Ovary (tissue), 9 donors: ENCODE measurements around the gene ADAMTS17. TPM values are rescaled to one million over a fixed set of nuclear protein-coding genes. Genes with fewer than 3 reads are reported as not detected.
"Not testable (repeated sequence)": the region's sequence is repeated elsewhere in the genome, so short reads cannot be mapped to it uniquely, and the experiment has no call there.

Source experiments
- DNase-seq, 5 donors: peaks; one replicate each; pipeline ENCODE4 v3.0.0-alpha.2; 2019 to 2020
- H3K27ac ChIP-seq, 2 donors: fragments of 200-600 bp; one replicate each; pipeline versions ENCODE4 v1.5.1 to v1.8.0; 2019 to 2022
- H3K27me3 ChIP-seq: fragments of 200-600 bp; one replicate; pipeline ENCODE4 v1.8.0; 2022
- H3K36me3 ChIP-seq: fragments of 200-600 bp; sonication (generic); one replicate; pipeline ENCODE4 v1.5.1; 2019
- H3K4me1 ChIP-seq: one replicate; pipeline ENCODE4 v1.8.1; 2013; ENCODE audit warnings: mild to moderate bottlenecking, moderate library complexity; ENCODE audit not compliant: insufficient read depth
- H3K4me3 ChIP-seq: fragments of 200-600 bp; sonication (generic); one replicate; pipeline ENCODE4 v1.5.1; 2017
- H3K9me3 ChIP-seq, 2 donors: fragments of 200-600 bp in 1 of 2; sonication (generic) in 1 of 2; one replicate each; pipeline versions ENCODE4 v1.5.1 to v1.8.1; 2013 to 2019; ENCODE audit warnings: mild to moderate bottlenecking in 1 of 2, moderate library complexity in 1 of 2
- CTCF ChIP-seq, 3 donors: fragments of 450-650 bp in 2 of 3; fragments of 200-600 bp in 1 of 3; IDR thresholded peaks; one replicate each; pipeline versions ENCODE4 v1.5.1 to v1.8.0; 2016 to 2022; ENCODE audit warnings: antibody characterized with exemption in 3 of 3, mild to moderate bottlenecking in 1 of 3
- EP300 ChIP-seq: sonication (generic); formaldehyde crosslinking; IDR thresholded peaks from one replicate; pipeline ENCODE4 v1.6.1; 2017; ENCODE audit warnings: antibody characterized with exemption
- POLR2A ChIP-seq: fragments of 450-650 bp; IDR thresholded peaks from one replicate; pipeline ENCODE4 v1.6.1; 2017; ENCODE audit warnings: antibody characterized with exemption, mild to moderate bottlenecking, moderate library complexity
- WGBS, 3 donors: extraction: QIAGEN DNeasy Blood & Tissue Kit in 1 of 3; methylation state at CpG; one replicate each; pipeline versions ENCODE4 v1.1.5 to v1.1.7; 2013 to 2017; 5-methylcytosine and 5-hydroxymethylcytosine counted together
- intact Hi-C, 4 donors: fragments of 100-400 bp; cut with DNase I; formaldehyde crosslinking; loops; one replicate each; pipeline versions ENCODE4 v1.11.0 to v1.15.1; 2022 to 2023
- polyA plus RNA-seq, 2 donors: library from polyadenylated mRNA; stranded (reverse); fragments of 200-250 nt in 1 of 2; fragments of 350-450 nt in 1 of 2; fragmentation: Illumina TruSeq in 1 of 2; extraction: RNeasy Lipid Tissue Mini Kit (QIAGEN cat#74804) in 1 of 2; gene quantifications; one replicate each; pipeline ENCODE4 v1.2.3, GENCODE V29; 2013 to 2014
- total RNA-seq, 7 donors: library from RNA; depleted of rRNA in 2 of 7; stranded (reverse); fragments of >200 nt in 2 of 7; fragmentation: NEBNext Ultra II Directional in 3 of 7; extraction: Animal tissue kit (Norgen Biotek cat#: 25700) in 3 of 7; gene quantifications; one replicate each; pipeline versions ENCODE4 v1.1.0 to v1.2.4, GENCODE V29; 2016 to 2023
- donor health status: DM: no; HTN: no; CAD: no; lungs with moderate emphysema.
- donor health status: DM: no; HTN: no; CAD: no.
- donor health status: Bipolar disorder and iron deficiency.
- donor health status: DM: yes; HTN: yes; CAD: no.
- donor health status: DM: no; HTN: no; CAD: no.
- donor health status: DM: yes; HTN: yes; CAD: no.

The ADAMTS17 gene
- total and polyA plus RNA-seq, 9 donors = 1.3 to 11.3 (median 5.9) TPM

DNA sequence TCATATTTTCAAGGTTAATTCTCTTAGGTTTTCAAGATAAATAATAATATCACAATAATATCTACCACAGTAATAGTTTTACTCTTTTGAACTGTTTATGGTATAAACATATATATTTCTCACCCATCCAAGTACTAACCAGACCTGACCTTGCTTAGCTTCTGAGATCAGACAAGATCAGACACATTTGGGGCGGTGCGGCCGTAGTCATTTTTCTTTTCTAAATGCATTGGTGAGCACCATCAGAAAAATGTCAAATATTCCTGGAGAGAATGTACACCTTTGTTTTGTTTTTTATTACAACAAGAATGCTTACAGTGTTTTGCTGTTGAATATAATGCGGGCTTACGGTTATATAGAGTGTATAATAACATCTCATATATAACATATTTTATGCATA lies 267.8 kb downstream of the ADAMTS17 start:
- Histone ChIP-seq H3K27ac (no peak overlapping the region), H3K27me3 (no peaks in the 10 kb centered on the region), H3K36me3 (no peaks in the 10 kb centered on the region), H3K9me3 (no peaks in the 10 kb centered on the region), H3K4me3 (no peak overlapping the region), H3K4me1 (no peaks in the 10 kb centered on the region)
- DNase-seq = no peak
- WGBS, 3 donors = 96% methylated on average over 5 of the region's 5 CpGs
- intact Hi-C loops = no loop called here
- TF ChIP-seq EP300 (no peak), POLR2A (no peak), CTCF (IDR thresholded peaks at IDR 0.05) (no peak)

DNA sequence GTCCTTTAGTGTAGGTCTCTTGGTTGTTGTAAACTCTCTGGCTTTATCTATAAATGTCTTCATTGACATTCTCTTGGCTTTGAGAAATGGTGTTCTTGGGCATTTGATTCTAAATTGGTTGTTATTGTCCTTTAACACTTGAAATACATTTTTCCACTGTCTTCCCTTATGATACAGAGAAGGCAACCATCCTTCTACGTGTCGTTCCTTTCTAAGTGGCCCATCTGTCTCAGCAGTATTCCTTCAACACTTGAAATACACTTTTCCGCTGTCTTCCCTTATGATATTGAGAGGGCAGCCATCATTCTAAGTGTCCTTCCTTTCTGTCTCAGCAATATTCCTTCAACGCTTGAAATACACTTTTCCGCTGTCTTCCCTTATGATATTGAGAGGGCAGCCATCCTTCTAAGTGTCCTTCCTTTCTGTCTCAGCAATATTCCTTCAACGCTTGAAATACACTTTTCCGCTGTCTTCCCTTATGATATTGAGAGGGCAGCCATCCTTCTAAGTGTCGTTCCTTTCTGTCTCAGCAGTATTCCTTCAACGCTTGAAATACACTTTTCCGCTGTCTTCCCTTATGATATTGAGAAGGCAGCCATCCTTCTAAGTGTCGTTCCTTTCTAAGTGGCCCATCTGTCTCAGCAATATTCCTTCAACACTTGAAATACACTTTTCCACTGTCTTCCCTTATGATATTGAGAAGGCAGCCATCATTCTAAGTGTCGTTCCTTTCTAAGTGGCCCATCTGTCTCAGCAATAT lies 275.1 kb downstream of the ADAMTS17 start:
- H3K9me3 ChIP-seq, intact Hi-C loops, H3K4me3 ChIP-seq: not testable (repeated sequence)

GRCh38 chr15:100061944-100062343 lies 279.8 kb downstream of the ADAMTS17 start:
- H3K4me3 ChIP-seq = no peak overlapping the region
- TF ChIP-seq EP300 = no peak
- no peak for TF ChIP-seq CTCF (IDR thresholded peaks at IDR 0.05)
- TF ChIP-seq POLR2A = no peak
- intact Hi-C loops = no loop called here

More for the DNA sequence above, 275.1 kb downstream of the ADAMTS17 start:
- H3K4me1 ChIP-seq, DNase-seq, H3K36me3 ChIP-seq, H3K27ac ChIP-seq, H3K27me3 ChIP-seq: not testable (repeated sequence)
- 75 to 88% (median 79%) methylated on average over 9 to 10 of the region's 12 CpGs for WGBS, 3 donors

GRCh38 chr15:100060276-100060926 lies 281.4 kb downstream of the ADAMTS17 start:
- intact Hi-C loops = no loop called here
- 36 to 42% (median 39%) methylated on average over 10 of the region's 10 CpGs for WGBS, 3 donors
- Histone ChIP-seq H3K9me3 (no peaks in the 10 kb centered on the region), H3K4me1 (no peaks in the 10 kb centered on the region), H3K36me3 (no peaks in the 10 kb centered on the region), H3K27me3 (no peaks in the 10 kb centered on the region), H3K4me3 (no peak overlapping the region), H3K27ac (no peak overlapping the region)
- TF ChIP-seq EP300 = no peak
- no peak for TF ChIP-seq POLR2A
- no peak for TF ChIP-seq CTCF (IDR thresholded peaks at IDR 0.05)
- peak in 1 of 5 donors; percentile 23 for DNase-seq

More at GRCh38 chr15:100061944-100062343, 279.8 kb downstream of the ADAMTS17 start:
- Histone ChIP-seq H3K4me1 (no peaks in the 10 kb centered on the region), H3K9me3 (no peaks in the 10 kb centered on the region), H3K27me3 (no peaks in the 10 kb centered on the region), H3K36me3 (no peaks in the 10 kb centered on the region), H3K27ac (no peak overlapping the region)
- DNase-seq = no peak
- WGBS, 3 donors = 77 to 94% (median 93%) methylated on average over 5 of the region's 5 CpGs

GRCh38 chr15:100059521-100059920 lies 282.3 kb downstream of the ADAMTS17 start:
- Histone ChIP-seq H3K4me3 (no peak overlapping the region), H3K36me3 (no peaks in the 10 kb centered on the region), H3K4me1 (no peaks in the 10 kb centered on the region), H3K9me3 (no peaks in the 10 kb centered on the region), H3K27ac (no peak overlapping the region), H3K27me3 (no peaks in the 10 kb centered on the region)
- intact Hi-C loops = no loop called here
- WGBS, 3 donors = 96 to 100% (median 97%) methylated on average over 4 of the region's 4 CpGs
- TF ChIP-seq POLR2A = no peak
- no peak for TF ChIP-seq EP300
- no peak for TF ChIP-seq CTCF (IDR thresholded peaks at IDR 0.05)
- DNase-seq = no peak
